Activated gamma-delta T cell (primary cell): ENCODE measurements around the gene CPLX1.
"Not testable (repeated sequence)": the region's sequence is repeated elsewhere in the genome, so short reads cannot be mapped to it uniquely, and the experiment has no call there.

Experiments
- DNase-seq: peaks from one replicate; lab custom pipeline; 2025; lab: John Stamatoyannopoulos, UW

Gene CPLX1

GRCh38 chr4:776743-777441 is 49.0 kb downstream of the CPLX1 start:
- DNase-seq, result no peak

GRCh38 chr4:775485-775884 is 50.4 kb downstream of the CPLX1 start:
- DNase-seq, result not testable (repeated sequence)

DNA sequence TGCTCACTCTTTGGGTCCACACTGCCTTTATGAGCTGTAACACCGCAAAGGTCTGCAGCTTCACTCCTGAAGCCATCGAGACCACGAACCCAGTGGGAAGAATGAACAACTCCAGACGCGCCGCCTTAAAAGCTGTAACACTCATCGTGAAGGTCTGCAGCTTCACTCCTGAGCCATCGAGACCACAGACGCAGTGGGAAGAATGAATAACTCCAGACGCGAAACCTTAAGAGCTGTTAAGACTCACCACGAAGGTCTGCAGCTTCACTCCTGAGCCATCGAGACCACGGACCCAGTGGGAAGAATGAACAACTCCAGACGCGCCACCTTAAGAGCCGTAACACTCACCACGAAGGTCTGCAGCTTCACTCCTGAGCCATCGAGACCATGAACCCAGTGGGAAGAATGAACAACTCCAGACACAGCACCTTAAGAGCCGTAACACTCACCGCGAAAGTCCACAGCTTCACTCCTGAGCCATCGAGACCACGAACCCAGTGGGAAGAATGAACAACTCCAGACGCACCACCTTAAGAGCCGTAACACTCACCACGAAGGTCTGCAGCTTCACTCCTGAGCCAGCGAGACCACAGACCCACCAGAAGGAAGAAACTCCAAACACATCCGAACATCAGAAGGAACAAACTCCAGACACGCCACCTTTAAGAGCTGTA is 51.4 kb downstream of the CPLX1 start:
- DNase-seq, result not testable (repeated sequence)

- DNase-seq, result no peak
Observed at GRCh38 chr4:773214-773613, 52.7 kb downstream of the CPLX1 start.

GRCh38 chr4:772776-773175 is 53.2 kb downstream of the CPLX1 start:
- DNase-seq, result no peak

DNA sequence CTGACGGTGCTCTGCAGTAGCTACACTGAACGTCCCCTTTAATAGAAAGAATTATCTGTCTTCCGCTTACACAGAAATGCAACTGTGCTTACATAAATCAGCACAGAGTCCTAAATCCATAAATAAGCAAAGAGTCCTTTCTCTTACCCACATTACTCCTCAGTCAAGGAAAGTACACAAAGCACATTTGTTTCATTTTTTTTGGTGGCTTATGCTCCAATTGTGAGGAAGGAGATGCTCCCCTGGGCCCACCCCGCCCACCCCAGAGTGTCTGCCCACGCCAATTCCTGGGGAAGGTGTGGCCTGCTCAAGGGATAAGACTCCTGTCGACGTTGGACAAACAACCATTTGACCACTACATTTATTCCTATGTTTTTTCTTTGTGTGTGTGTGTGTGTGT is 53.8 kb downstream of the CPLX1 start:
- DNase-seq, result no peak

DNA sequence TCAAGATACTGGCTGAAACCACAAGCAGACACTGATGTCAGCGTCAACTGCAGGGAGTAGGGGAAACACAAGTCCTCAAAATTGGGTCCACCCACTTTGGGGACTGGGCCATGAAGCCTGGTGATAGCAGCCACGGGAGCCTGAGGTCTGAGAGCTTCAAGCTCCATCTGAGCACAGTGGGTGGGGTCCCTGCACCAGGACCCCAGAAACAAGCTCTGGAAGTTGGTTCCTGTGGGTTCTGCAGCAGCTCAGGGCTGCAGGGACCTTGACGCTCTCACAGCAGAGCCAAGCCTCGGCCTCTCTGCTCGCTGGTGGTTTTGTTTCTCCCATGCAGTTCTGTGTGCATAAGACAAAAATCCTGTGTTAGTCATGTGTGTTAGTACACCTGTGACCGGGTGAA is 54.5 kb downstream of the CPLX1 start:
- DNase-seq, result no peak

DNA sequence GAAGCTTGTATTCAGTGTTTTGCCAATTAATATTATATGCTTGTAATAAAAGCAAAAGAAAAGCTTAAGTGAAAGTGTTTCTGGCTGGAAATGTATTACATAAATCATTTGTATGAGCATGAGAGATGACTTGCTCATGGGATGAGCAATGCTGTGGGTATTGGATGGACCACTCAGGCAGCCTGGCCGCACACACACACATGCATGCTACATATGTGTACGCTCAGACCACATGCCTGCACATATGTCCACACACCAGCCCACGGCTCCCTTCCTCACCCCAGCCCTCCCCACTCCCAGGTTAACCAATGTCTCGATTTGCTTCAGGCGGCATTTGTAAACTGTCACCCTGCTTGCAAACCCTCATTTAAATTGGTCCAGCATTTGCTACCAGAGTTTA is 55.9 kb downstream of the CPLX1 start:
- DNase-seq, result no peak

GRCh38 chr4:769511-769910 is 56.4 kb downstream of the CPLX1 start:
- no peak for DNase-seq

DNA sequence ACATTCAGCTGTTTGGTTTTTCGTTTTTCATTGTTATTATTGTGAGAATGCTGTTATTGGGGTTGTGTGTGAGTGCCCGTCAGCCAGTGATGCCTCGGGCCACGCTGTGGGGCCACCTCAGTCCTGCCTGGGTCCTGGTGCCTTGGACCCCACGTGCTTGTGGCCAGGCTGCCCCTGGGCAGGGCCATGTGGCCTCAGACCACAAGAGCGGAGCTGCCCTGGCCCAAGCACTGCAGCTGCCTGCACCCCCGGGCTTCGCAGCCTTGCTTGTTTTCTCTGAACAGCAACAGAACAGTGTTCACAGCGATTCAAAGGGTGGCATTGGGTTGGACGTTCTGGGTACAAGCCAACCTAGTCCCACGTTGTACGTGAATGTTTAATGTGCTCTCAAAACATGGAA is 56.9 kb downstream of the CPLX1 start:
- no peak for DNase-seq

- no peak for DNase-seq
Observed at GRCh38 chr4:768076-768475, 57.9 kb downstream of the CPLX1 start.

DNA sequence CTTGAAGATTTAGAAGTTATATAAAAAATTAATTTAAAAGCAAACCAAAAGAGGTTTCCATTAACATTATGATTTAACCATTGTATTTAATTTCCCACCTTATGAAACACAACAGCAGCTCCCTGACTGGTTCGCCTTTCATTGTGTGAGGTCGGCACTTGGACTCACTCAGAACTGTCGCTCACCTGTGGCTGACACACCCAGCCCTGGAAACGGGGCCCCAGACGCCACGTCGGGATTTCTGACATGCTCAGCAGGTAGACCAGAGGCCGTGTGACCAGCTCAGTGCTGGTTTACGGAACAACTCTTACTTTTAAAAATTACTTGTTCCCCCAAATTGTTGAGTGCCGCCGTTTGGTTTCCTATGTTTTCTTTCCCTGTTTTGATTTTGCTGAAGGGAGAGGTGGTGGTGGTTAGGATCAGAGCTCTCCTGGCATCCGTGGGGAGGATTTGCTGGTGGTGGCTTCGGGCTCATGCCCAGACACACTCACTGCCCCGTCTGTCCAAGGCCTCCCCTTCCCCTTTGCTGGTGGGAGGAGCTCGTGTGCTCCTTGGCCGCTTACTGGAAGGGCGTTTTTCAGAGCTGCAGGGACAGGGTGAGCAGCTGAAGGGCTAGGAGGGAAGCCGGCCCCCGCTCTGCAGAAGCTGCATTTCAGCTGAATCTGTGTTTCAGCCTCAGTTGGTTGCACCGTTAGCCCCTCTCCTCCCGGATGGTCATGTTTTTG is 59.2 kb downstream of the CPLX1 start:
- DNase-seq, result no peak

GRCh38 chr4:766152-766515 is 59.8 kb downstream of the CPLX1 start:
- DNase-seq, result no peak

DNA sequence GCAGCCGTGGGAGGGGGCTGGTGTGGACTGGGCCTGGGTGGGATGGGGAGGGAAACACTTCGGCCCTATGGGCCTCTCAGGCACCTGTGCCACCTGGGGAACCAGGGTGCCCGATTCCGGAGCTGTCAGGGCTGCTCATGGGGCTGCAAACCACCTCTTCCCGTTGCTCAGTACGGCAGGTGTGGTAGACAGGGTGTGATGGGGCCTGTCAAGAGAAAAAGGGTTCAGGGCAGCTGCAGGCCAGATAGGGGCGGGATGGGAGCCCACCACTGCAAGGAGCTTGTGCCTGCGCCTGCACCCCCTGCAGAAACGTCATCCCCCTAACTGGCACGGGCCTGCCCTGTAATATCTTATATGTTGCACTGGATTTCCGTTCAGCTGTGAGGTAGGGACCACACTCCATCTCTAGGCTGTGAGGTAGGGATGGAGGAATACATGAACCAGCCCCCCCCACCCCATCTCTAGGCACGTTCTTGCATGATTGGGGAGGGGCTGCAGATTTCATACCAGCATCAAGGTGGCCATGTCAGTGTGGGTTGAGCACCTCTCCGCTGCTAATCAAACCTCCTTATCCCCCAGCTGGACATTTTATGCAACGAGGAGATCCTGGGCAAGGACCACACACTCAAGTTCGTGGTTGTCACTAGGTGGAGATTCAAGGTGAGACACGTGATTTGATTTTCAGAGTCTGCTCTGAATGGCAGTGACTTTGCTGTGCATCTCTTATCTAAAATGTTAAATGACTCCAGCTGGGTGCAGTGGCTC is 61.3 kb downstream of the CPLX1 start:
- DNase-seq, result no peak

DNA sequence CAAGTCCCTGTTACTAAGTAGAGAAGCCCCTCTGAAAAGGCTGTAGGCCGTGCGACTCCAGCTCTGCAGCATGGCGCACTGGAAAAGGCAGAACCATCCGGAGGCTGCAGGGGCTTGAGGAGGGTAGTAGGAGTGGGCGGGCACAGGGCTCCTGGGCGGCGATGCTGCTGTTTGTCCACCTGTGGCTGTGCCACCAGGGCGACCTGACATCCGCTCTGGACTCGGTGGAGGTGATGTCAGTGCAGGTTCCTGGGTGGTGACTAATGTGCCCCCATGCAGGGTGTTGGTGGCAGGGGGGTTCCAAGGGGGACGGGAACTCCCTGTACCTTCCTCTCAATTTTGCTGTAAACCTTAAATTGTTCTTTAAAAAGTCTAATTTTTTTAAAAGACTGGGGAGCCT is 62.0 kb downstream of the CPLX1 start:
- no peak for DNase-seq

DNA sequence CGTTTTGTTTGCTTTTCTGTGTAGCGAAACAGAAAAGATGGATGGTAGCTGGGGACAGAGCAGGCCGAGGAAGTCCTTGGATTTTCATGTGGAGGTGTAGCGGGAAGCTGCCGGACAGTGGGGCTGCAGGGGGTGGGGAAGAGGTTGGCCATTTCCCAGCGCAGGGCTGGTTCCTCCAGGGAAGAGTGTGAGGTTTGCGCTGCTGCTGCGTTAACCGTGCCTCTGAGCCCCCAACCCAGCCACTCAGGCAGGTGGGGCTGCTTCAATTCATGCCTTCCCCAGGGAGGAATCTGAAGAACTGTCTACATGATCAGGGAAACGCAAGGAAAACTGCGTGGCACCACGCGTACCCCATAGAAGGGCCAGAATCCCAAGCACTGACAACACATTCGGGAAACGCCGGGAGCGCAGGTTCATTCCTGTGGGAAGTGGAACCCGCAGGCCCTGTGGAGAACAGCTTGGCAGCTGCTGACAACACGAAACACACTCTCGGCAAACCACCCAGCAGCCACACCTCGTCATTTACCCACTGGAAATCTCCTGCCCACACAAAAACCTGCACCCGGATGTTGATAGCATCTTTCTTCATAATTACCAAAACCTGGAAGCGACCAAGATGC is 62.6 kb downstream of the CPLX1 start:
- no peak for DNase-seq

DNA sequence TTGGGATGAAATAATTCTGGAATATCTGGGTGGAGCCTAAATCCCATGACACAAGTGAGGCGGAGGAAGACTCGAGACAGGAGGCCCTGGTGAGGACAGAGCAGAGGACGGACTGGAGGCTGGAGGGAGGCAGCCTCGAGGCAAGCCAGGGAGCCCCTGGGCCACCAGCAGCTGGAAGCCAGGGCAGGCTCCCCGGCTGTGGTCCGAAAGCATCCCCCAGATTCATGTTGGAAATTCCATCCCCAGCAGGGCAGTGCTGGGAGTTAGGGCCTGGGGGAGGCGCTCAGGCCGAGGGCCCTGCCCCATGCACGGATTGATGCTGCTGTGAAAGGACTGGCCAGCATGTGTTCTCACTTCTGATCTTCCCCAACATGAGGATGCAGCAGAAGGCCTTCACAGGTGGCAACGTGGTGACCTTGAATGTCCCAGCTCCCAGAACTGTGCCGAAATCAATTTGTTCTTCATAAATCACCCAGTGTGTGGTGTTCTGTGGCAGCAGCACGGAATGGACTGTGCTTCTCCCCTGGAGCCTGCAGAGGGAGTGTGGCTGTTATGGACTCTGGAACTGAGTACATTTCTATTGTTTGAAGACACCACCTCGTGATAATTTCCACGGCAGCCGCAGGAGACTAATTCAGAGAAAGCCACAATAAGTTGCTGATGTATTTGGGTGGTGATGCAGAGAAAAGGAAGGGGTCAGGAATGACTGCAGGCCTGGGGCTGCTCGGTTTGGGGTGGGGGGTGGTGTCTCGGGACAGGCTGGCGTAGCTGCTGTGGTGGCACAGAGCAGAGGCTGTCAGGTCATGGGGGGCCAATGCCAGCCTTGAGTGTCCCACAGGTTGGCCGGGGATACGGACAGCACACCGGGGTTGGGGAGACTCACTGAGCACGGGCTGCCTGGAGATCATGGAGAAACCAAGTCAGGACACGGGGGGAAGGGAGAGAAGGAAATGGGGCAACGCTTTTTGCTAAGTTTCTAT is 63.4 kb downstream of the CPLX1 start:
- no peak for DNase-seq

DNA sequence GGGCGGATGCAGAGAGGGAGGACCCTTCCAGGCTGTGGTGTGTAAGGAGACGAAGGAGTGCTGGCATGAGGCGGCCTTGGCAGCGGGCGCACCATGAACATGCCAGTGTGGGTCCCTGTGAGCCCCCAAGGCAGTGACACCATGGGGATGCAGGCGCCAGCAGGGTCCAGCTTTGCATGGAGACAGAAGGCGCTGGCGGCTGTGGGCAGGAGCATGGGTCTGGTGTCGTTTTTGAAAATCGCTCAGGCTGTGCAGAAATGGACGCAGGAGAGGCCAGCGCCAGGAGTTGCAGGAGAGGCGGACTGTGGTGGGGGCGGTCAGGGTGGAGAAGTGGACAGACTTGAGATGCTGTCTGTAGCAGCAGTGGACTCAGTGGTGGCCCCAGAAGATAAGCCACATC is 64.2 kb downstream of the CPLX1 start:
- no peak for DNase-seq

- DNase-seq, result no peak
Observed at GRCh38 chr4:761086-761485, 64.8 kb downstream of the CPLX1 start.

DNA sequence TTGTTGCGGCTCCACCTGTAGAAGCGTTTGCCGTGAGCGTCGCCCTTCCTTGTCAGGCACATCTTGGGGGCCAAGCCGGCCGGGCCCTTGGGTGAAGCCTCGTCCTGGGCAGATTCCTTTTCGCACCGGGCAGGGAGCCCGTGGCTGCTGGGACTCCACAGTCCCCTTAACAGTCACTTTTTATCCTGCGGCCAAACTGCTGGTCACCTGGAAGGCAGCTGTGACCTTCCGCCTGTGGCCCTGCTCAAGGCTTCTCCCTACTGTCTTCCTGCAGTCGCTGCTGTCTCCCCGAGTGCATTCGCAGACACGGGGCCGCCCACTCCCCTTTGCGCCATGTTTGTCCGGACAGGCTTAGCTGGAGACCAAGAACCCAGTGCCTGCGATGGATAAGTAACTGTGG is 65.3 kb downstream of the CPLX1 start:
- no peak for DNase-seq

DNA sequence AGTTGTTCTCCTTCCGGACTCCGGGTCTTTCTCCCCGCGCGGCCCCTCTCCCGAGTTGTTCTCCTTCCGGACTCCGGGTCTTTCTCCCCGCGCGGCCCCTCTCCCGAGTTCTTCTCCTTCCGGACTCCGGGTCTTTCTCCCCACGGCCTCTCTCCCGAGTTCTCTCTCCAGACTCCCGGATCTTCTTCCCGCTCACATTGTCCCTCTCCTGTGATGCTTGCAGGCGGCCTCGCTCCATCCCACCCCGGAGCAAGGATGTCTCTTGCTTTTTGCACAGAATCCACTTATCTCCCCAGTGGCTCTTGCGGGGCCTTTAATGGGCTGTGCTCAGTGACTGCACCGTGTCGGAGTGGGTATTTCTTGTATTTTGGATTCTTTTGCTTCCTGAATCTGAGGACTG is 66.1 kb downstream of the CPLX1 start:
- not testable (repeated sequence) for DNase-seq
